ENCODE results near the gene BMP8B.
A peak's percentile ranks its signal among the peaks of the same experiment; 100 is the strongest.

The BMP8B gene

DNA sequence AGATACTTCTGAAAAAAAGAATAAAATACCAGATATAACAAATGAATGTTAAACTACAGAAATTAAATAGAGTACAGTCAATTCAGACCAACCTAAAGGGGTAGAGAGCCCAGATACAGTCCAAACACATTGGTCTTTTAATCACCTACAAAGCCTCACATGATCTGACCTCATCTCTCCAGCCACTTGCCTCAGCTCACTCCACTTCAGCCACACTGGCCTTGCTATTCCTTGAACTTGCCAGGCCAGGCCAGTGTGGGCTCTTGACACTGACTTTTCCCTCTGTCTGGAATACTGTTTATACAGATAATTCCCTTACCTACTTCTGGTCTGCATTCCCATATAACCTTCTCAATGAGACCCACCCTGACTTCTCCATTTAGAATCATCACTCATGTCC lies 67.0 kb downstream of the BMP8B start:
- no peak for DNase-seq

DNA sequence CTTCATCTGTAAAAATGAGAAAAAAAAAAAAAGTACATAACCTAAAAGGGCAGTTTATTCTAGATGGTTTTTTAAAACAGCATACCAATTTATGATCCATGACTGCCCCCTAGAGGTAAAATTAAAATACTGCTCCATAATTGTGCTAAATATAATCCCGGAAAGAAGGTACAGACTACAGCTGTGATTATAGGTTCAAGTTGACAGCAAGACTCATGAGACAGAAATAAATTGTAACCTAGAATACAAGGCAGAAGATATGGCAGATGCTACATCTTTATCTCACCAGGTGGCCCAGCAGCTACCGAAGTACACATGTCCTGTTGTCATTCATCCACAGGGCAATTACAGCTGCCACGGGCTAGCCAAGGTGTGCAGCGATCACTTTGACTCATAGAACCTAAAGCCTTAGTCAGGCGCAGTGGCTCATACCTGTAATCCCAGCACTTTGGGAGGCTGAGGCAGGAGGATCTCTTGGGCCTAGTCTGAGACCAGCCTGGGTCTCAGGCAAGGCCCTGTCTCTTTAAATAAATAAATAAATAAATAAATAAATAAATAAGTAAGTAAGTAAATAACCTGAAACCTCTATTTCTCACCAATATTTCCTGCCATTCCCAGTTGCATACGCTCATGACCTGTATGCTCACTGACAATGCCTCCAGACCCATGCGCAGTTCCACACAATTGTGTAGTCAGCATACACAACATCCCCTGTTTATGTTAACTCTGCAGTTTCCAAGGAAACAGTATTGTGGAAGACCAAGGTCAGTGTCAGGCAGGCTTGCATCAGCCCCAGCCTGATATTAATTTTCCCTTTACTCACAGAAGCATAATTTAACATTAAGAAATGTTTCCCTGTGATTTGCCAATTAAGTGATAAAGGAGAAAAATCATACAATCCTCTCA lies 68.3 kb downstream of the BMP8B start:
- DNase-seq: peak; percentile 46

DNA sequence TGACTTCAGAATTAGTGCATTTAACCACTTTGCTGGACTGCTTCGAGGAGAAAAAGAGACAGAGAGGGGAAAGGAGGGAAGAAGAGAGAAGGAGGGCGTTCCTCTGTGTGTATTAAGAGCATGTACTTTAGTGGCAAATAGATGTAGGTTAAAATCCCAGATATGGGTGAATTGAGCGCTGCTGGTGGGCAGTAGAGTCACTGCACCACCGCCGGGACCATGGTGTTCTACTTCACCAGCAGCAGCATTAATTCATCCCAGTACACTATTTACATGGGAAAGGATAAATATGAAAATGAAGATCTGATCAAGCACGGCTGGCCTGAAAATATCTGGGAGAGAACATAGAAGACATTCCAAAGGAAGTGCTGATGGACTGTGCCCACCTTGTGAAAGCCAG lies 70.9 kb downstream of the BMP8B start:
- no peak for DNase-seq

DNA sequence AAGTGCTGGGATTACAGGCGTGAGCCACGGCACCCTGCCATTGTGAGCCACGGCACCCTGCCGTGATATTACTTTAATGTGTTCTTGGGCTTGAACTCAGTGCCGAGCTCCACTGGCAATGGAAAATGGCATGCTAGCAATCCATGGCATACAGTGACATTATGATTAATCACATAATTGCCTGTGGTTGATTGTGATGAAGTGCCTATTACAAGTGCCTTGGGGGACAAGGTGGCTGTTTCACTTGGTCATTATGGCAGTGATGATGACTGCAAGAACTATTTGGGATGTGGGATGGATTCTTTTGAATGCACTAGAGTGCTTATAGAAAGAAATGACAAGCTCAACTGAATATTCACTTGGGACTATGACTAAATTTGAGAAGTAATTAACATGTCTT lies 75.1 kb downstream of the BMP8B start:
- DNase-seq: no peak

DNA sequence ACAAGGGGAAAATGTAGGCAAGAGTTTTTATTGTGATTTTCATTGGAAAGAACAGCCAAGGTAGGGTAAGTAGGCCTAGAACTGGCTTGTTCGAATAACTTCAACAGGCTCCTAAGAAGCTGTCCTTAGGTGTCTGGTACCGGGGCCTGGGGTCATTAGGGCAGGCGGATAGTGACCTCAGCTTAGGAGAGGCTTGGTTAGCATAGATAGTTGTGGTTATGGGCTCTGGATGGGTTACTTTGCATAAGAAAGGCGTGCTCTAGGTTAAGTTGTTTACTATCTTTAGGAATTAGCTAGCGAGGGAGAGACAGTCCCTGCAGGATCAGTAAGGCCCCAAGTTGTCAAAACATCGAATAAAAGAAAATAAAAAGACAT lies 76.7 kb downstream of the BMP8B start:
- no peak for DNase-seq

DNA sequence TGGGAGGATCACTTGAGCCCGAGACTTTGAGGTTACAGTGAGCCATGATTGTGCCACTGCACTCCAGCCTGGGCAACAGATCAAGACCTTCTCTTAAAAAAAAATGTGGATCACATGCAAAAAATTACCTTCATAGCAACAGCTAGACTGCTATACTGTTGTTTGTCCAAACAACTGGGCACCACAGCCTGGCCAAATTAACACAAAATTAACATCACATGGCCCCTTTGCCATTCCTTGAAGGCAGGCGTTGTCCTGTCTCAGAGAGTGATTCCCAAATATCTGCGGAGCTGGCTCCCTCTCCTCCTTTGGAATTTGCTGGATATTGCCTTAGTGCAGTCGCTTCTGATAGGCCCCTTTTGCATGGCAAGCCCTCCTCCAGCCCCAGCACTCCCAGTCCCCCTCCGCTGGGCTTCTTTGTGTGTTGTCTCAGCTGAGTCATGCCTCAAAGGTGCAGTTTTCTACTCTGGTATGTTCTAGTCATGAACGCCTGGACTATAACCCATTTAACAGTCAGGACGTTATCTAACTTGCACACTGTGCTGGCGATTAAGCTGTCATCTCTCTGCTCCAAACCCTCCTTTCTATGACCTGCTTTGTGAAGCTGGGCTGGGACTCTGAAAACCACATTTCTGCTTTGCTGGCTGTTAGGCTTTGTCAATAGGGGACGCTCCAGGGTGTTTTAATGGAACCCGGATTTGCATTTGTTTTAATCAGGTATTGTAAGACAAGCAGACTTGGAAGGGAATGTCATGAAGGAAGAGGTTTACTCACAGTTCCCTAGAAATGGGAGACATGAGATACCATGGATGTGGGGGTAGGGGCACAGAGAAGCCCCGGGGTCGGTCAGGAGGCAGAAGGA lies 77.3 kb downstream of the BMP8B start:
- no peak for DNase-seq

DNA sequence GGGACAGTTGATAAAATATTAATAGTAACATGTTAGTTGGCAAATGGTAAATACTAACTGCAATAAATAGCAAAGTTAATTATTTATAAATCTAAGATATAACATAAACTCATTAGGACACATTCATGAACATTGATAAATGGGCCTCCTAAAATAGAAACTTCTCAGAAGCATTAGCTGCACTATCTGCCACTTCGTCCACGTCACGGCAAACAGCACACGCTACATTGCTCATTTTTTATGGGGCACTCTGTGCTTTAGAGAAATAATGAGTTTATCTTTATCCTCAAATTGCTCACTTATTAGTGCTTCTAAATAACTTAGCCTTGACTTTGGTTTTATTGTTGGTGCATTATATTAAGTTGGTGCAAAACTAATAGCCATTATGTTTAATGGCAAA lies 81.2 kb downstream of the BMP8B start:
- no peak for DNase-seq

Measured in DMS79 (cell line).